Thyroid gland (tissue), 4 donors: ENCODE measurements around the gene DFFA.
"Not testable (repeated sequence)": the region's sequence is repeated elsewhere in the genome, so short reads cannot be mapped to it uniquely, and the experiment has no call there.

Source experiments
- CTCF ChIP-seq, 6 experiments: fragments of 200-600 bp in 3 of 6; fragments of 450-650 bp in 3 of 6; sonication (generic) in 3 of 6; IDR thresholded peaks; one replicate each; pipeline ENCODE4 v1.5.1; 2016 to 2019; ENCODE audit warnings: antibody characterized with exemption in 6 of 6, mild to moderate bottlenecking in 2 of 6, inconsistent platforms in 1 of 6, moderate library complexity in 1 of 6
- POLR2A ChIP-seq, 2 donors: fragments of 450-650 bp; IDR thresholded peaks; one replicate each; pipeline ENCODE4 v1.6.1; 2017; ENCODE audit warnings: antibody characterized with exemption in 2 of 2, mild to moderate bottlenecking in 2 of 2, moderate library complexity in 1 of 2

- not testable (repeated sequence) for TF ChIP-seq CTCF, POLR2A (IDR thresholded peaks at IDR 0.05)
Measured at GRCh38 chr1:10426535-10426848, 45.8 kb downstream of the DFFA start.
